ENCODE data around the gene CCNI2. TPM values are rescaled to one million over a fixed set of nuclear protein-coding genes. Genes with fewer than 3 reads are reported as not detected.
A peak's percentile ranks its signal among the peaks of the same experiment; 100 is the strongest.

The CCNI2 gene
- polyA plus RNA-seq, 12 donors, result 0.11 to 1.8 (median 0.77) TPM; not detected in 2

- no peak for DNase-seq
Measured at GRCh38 chr5:132764671-132765238, 17.5 kb downstream of the CCNI2 start.

GRCh38 chr5:132765311-132766019 lies 18.2 kb downstream of the CCNI2 start:
- no peak for DNase-seq

GRCh38 chr5:132766020-132766805 lies 19.0 kb downstream of the CCNI2 start:
- DNase-seq, result no peak

- no peak for DNase-seq
Measured at GRCh38 chr5:132766806-132767055, 19.5 kb downstream of the CCNI2 start.

- DNase-seq, result no peak
Measured at GRCh38 chr5:132767150-132767549, 19.9 kb downstream of the CCNI2 start.

GRCh38 chr5:132768485-132768868 lies 21.3 kb downstream of the CCNI2 start:
- no peak for DNase-seq

- DNase-seq, result no peak
Measured at GRCh38 chr5:132770476-132771159, 23.4 kb downstream of the CCNI2 start.

GRCh38 chr5:132771503-132771998 lies 24.3 kb downstream of the CCNI2 start:
- no peak for DNase-seq

GRCh38 chr5:132772291-132773070 lies 25.3 kb downstream of the CCNI2 start:
- DNase-seq, result no peak

GRCh38 chr5:132773114-132773513 lies 25.9 kb downstream of the CCNI2 start:
- no peak for DNase-seq

- no peak for DNase-seq
Measured at GRCh38 chr5:132773601-132774355, 26.6 kb downstream of the CCNI2 start.

- no peak for DNase-seq
Measured at GRCh38 chr5:132774406-132774805, 27.2 kb downstream of the CCNI2 start.

GRCh38 chr5:132774896-132775295 lies 27.7 kb downstream of the CCNI2 start:
- DNase-seq, result no peak

GRCh38 chr5:132775476-132775961 lies 28.3 kb downstream of the CCNI2 start:
- DNase-seq, result no peak

- peak; percentile 50 for DNase-seq
Measured at GRCh38 chr5:132776131-132776937, 29.1 kb downstream of the CCNI2 start.

GRCh38 chr5:132776938-132777208 lies 29.6 kb downstream of the CCNI2 start:
- no peak for DNase-seq

- peak; percentile 51 for DNase-seq
Measured at GRCh38 chr5:132777209-132778069, 30.2 kb downstream of the CCNI2 start, which contains the start of gene SEPTIN8. Gene SEPTIN8 (minus strand): TSS chr5:132777239. CDS start chr5:132777137, 102 bp downstream.

- no peak for DNase-seq
Measured at GRCh38 chr5:132778129-132778528, 30.9 kb downstream of the CCNI2 start.

- DNase-seq, result no peak
Measured at GRCh38 chr5:132778856-132779255, 31.6 kb downstream of the CCNI2 start.
